WTC11 (cell line): ENCODE measurements around the gene PANX2. TPM values are rescaled to one million over a fixed set of nuclear protein-coding genes. Genes with fewer than 3 reads are reported as not detected.

Experiments
- ATAC-seq: fragments of 200-7000 bp; cut with Tn5 transposase; 2 replicates; pipeline ENCODE4 v1.10.0; 2021; ENCODE audit warnings: mild to moderate bottlenecking, moderate library complexity
- CTCF ChIA-PET: fragments of 300-600 bp; sonication (Branson Sonifier 250); formaldehyde crosslinking; loops from one replicate; lab custom pipeline; 2021; ENCODE audit warnings: antibody characterized with exemption; lab: Charles Lee
- POLR2A ChIA-PET: fragments of 350-600 bp; sonication (Branson Sonifier 250); formaldehyde crosslinking; loops from one replicate; lab custom pipeline; 2021; ENCODE audit warnings: antibody characterized with exemption; lab: Charles Lee
- DNase-seq: peaks from one replicate; pipeline ENCODE4 v3.0.0; 2021; ENCODE audit warnings: low spot score
- H3K27ac Mint-ChIP-seq: 2 replicates; pipeline ENCODE4 v1.8.0; 2021; ENCODE audit warnings: mixed read lengths
- H3K27me3 Mint-ChIP-seq: 2 replicates; pipeline ENCODE4 v1.8.0; 2021; ENCODE audit warnings: low read depth, mild to moderate bottlenecking, moderate library complexity, mixed read lengths
- H3K36me3 Mint-ChIP-seq: 2 replicates; pipeline ENCODE4 v1.8.0; 2021; ENCODE audit warnings: mixed read lengths
- H3K4me1 Mint-ChIP-seq: 2 replicates; pipeline ENCODE4 v1.8.0; 2022; ENCODE audit warnings: mixed read lengths
- H3K4me3 Mint-ChIP-seq: 2 replicates; pipeline ENCODE4 v1.8.0; 2021; ENCODE audit warnings: mild to moderate bottlenecking, moderate library complexity, mixed read lengths
- H3K9me3 Mint-ChIP-seq: 2 replicates; pipeline ENCODE4 v1.8.0; 2021; ENCODE audit warnings: mixed read lengths
- ATF1 ChIP-seq: sonication (generic); formaldehyde crosslinking; IDR thresholded peaks from 2 replicates; pipeline ENCODE4 v1.8.1; 2023; ENCODE audit warnings: mild to moderate bottlenecking, moderate library complexity, missing genetic modification reagents
- EMX1 ChIP-seq: fragments of 250-450 bp; sonication (Bioruptor Pico); IDR thresholded peaks from 2 replicates; pipeline ENCODE4 v1.8.0; 2021; ENCODE audit warnings: mild to moderate bottlenecking
- GABPB1 ChIP-seq: sonication (generic); formaldehyde crosslinking; IDR thresholded peaks from 2 replicates; pipeline ENCODE4 v1.8.1; 2023; ENCODE audit warnings: mild to moderate bottlenecking, missing genetic modification reagents
- HMGA2 ChIP-seq: fragments of 250-450 bp; sonication (Bioruptor Pico); IDR thresholded peaks from 2 replicates; pipeline ENCODE4 v1.4.0; 2021; ENCODE audit warnings: mild to moderate bottlenecking, moderate library complexity
- JAZF1 ChIP-seq: fragments of 250-450 bp; sonication (Bioruptor Pico); IDR thresholded peaks from 2 replicates; pipeline ENCODE4 v1.9.0; 2021; ENCODE audit warnings: moderate library complexity, mild to moderate bottlenecking, inconsistent platforms
- KAT7 ChIP-seq: sonication (generic); formaldehyde crosslinking; IDR thresholded peaks from 2 replicates; pipeline ENCODE4 v1.8.1; 2023; ENCODE audit warnings: missing genetic modification reagents, mild to moderate bottlenecking, borderline replicate concordance
- MYBL2 ChIP-seq: sonication (generic); formaldehyde crosslinking; IDR thresholded peaks from 2 replicates; pipeline ENCODE4 v1.8.1; 2023; ENCODE audit warnings: mild to moderate bottlenecking, moderate library complexity, missing genetic modification reagents
- NFATC4 ChIP-seq: fragments of 250-450 bp; sonication (Bioruptor Pico); IDR thresholded peaks from 2 replicates; pipeline ENCODE4 v1.9.0; 2021; ENCODE audit warnings: mild to moderate bottlenecking
- RORB ChIP-seq: fragments of 250-450 bp; sonication (Bioruptor Pico); IDR thresholded peaks from 2 replicates; pipeline ENCODE4 v1.9.0; 2021; ENCODE audit warnings: mild to moderate bottlenecking
- SMAD4 ChIP-seq: sonication (generic); formaldehyde crosslinking; IDR thresholded peaks from 2 replicates; pipeline ENCODE4 v1.8.0; 2022; ENCODE audit warnings: mild to moderate bottlenecking, missing genetic modification reagents
- SOX15 ChIP-seq: fragments of 250-450 bp; sonication (Bioruptor Pico); IDR thresholded peaks from 2 replicates; pipeline ENCODE4 v1.9.0; 2021; ENCODE audit warnings: mild to moderate bottlenecking
- TP53 ChIP-seq: sonication (generic); formaldehyde crosslinking; IDR thresholded peaks from 2 replicates; pipeline ENCODE4 v1.8.1; 2023; ENCODE audit warnings: mild to moderate bottlenecking, missing genetic modification reagents
- ZNF121 ChIP-seq: sonication (generic); formaldehyde crosslinking; IDR thresholded peaks from 2 replicates; pipeline ENCODE4 v1.8.0; 2023; ENCODE audit warnings: missing genetic modification reagents
- ZNF219 ChIP-seq: sonication (generic); formaldehyde crosslinking; IDR thresholded peaks from 2 replicates; pipeline ENCODE4 v1.8.0; 2023; ENCODE audit warnings: missing genetic modification reagents, mild to moderate bottlenecking, borderline replicate concordance
- ZNF317 ChIP-seq: sonication (generic); formaldehyde crosslinking; IDR thresholded peaks from 2 replicates; pipeline ENCODE4 v1.8.1; 2023; ENCODE audit warnings: low read depth, mild to moderate bottlenecking, moderate library complexity, missing genetic modification reagents, borderline replicate concordance
- ZNF396 ChIP-seq: fragments of 250-450 bp; sonication (Bioruptor Pico); IDR thresholded peaks from 2 replicates; pipeline ENCODE4 v1.8.0; 2021; ENCODE audit warnings: mild to moderate bottlenecking, moderate library complexity, borderline replicate concordance
- total RNA-seq: library from RNA; stranded (reverse); gene quantifications from 3 replicates; pipeline ENCODE4 v1.2.3, GENCODE V29; 2021
- TF ChIP-seq, protein P1 (sequence below): sonication (generic); formaldehyde crosslinking; IDR thresholded peaks from 2 replicates; pipeline ENCODE4 v1.8.1; 2022; ENCODE audit warnings: low read depth, mild to moderate bottlenecking, moderate library complexity, missing genetic modification reagents, borderline replicate concordance
- TF ChIP-seq, protein P2 (sequence below): sonication (generic); formaldehyde crosslinking; IDR thresholded peaks from 2 replicates; pipeline ENCODE4 v1.8.1; 2023; ENCODE audit warnings: mild to moderate bottlenecking, missing genetic modification reagents
- TF ChIP-seq, protein P3 (sequence below): sonication (generic); formaldehyde crosslinking; IDR thresholded peaks from 2 replicates; pipeline ENCODE4 v1.8.1; 2023; ENCODE audit warnings: mild to moderate bottlenecking, moderate library complexity, missing genetic modification reagents
- TF ChIP-seq, protein P4 (sequence below): sonication (generic); formaldehyde crosslinking; IDR thresholded peaks from 2 replicates; pipeline ENCODE4 v1.8.0; 2023; ENCODE audit warnings: missing genetic modification reagents
- TF ChIP-seq, protein P5 (sequence below): fragments of 250-450 bp; sonication (Bioruptor Pico); IDR thresholded peaks from 2 replicates; pipeline ENCODE4 v1.9.0; 2021; ENCODE audit warnings: moderate library complexity, mild to moderate bottlenecking, inconsistent platforms, borderline replicate concordance

Gene PANX2
- total RNA-seq, 1 experiment from 2014 or later = 10.2 TPM

DNA sequence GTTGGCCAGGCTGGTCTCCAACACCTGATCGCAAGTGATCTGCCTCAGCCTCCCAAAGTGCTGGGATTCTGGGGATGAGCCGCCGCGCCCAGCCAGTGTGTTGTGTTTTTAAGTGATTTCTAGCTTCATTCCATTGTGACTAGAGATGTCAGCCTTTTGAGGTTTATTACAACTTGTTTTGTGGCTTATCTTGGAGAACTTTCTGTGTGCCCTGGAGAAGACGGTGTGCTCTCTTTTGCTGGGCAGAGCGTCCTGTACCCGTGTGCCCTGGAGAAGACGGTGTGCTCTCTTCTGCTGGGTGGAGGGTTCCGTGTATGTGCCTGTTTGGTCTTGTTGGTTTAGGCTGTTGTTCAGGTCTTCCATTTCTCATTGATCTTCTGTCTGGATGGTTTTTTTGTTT is 42.7 kb downstream of the PANX2 start (continued):
- TF ChIP-seq ZNF317 (CRISPR knock-in tag) = no peak
- TF ChIP-seq JAZF1 = no peak
- TF ChIP-seq NFATC4 (CRISPR knock-in tag) = no peak
- TF ChIP-seq, protein P1, sequence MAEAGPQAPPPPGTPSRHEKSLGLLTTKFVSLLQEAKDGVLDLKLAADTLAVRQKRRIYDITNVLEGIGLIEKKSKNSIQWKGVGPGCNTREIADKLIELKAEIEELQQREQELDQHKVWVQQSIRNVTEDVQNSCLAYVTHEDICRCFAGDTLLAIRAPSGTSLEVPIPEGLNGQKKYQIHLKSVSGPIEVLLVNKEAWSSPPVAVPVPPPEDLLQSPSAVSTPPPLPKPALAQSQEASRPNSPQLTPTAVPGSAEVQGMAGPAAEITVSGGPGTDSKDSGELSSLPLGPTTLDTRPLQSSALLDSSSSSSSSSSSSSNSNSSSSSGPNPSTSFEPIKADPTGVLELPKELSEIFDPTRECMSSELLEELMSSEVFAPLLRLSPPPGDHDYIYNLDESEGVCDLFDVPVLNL (CRISPR knock-in tag) = no peak
- no peak for TF ChIP-seq SMAD4
- no peak for TF ChIP-seq MYBL2 (CRISPR knock-in tag)
- TF ChIP-seq SOX15 (CRISPR knock-in tag) = no peak

DNA sequence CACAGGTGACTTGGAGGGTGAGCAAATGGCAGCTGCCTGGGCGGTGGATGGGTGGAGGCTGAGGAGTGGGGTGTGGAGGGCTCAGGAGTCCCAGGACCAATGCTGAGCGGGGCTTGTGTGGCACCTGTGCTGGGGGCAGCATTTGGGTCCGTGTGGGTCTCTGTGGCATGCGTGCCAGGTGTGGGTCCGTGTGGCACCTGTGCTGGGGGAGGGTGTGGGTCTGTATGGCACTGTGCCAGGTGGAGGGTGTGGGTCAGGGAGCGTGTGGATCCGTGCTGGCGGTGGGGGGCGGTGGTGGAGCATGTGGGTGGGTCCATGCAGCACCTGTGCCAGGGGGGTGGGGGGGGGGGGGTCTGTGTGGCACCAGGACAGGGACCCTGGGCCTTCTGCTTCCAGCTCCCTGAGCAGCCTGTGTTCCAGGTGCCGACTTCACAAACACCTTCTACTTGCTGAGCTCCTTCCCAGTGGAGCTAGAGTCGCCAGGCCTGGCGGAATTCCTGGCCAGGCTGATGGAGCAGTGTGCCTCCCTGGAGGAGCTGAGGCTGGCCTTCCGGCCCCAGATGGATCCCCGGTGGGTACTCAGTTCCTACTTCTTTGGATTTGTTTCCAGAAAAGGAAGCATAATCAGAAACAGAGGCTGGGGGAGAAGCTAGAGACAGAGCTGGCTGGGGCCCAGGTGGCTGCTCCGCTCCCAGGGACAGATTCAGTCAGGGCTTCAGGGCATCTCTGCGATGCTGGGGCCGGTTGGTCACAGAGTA is 44.9 kb downstream of the PANX2 start:
- POLR2A ChIA-PET = no interaction called here
- TF ChIP-seq KAT7 (CRISPR knock-in tag) (no peak), ZNF396 (CRISPR knock-in tag) (no peak), ATF1 (CRISPR knock-in tag) (no peak), RORB (no peak), ZNF121 (CRISPR knock-in tag) (no peak), GABPB1 (CRISPR knock-in tag) (no peak), TP53 (no peak), ZNF317 (CRISPR knock-in tag) (no peak), HMGA2 (CRISPR knock-in tag) (no peak), ZNF219 (CRISPR knock-in tag) (no peak), EMX1 (CRISPR knock-in tag) (no peak)
- TF ChIP-seq, protein P2, sequence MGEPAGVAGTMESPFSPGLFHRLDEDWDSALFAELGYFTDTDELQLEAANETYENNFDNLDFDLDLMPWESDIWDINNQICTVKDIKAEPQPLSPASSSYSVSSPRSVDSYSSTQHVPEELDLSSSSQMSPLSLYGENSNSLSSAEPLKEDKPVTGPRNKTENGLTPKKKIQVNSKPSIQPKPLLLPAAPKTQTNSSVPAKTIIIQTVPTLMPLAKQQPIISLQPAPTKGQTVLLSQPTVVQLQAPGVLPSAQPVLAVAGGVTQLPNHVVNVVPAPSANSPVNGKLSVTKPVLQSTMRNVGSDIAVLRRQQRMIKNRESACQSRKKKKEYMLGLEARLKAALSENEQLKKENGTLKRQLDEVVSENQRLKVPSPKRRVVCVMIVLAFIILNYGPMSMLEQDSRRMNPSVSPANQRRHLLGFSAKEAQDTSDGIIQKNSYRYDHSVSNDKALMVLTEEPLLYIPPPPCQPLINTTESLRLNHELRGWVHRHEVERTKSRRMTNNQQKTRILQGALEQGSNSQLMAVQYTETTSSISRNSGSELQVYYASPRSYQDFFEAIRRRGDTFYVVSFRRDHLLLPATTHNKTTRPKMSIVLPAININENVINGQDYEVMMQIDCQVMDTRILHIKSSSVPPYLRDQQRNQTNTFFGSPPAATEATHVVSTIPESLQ (CRISPR knock-in tag) = no peak
- TF ChIP-seq, protein P3, sequence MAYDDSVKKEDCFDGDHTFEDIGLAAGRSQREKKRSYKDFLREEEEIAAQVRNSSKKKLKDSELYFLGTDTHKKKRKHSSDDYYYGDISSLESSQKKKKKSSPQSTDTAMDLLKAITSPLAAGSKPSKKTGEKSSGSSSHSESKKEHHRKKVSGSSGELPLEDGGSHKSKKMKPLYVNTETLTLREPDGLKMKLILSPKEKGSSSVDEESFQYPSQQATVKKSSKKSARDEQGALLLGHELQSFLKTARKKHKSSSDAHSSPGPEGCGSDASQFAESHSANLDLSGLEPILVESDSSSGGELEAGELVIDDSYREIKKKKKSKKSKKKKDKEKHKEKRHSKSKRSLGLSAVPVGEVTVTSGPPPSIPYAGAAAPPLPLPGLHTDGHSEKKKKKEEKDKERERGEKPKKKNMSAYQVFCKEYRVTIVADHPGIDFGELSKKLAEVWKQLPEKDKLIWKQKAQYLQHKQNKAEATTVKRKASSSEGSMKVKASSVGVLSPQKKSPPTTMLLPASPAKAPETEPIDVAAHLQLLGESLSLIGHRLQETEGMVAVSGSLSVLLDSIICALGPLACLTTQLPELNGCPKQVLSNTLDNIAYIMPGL = no peak
- TF ChIP-seq, protein P4, sequence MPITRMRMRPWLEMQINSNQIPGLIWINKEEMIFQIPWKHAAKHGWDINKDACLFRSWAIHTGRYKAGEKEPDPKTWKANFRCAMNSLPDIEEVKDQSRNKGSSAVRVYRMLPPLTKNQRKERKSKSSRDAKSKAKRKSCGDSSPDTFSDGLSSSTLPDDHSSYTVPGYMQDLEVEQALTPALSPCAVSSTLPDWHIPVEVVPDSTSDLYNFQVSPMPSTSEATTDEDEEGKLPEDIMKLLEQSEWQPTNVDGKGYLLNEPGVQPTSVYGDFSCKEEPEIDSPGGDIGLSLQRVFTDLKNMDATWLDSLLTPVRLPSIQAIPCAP = no peak
- TF ChIP-seq, protein P5, sequence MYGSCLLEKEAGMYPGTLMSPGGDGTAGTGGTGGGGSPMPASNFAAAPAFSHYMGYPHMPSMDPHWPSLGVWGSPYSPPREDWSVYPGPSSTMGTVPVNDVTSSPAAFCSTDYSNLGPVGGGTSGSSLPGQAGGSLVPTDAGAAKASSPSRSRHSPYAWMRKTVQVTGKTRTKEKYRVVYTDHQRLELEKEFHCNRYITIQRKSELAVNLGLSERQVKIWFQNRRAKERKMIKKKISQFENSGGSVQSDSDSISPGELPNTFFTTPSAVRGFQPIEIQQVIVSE = no peak
- TF ChIP-seq, all 79 proteins: peak for 0
- Mint-ChIP-seq H3K27ac (peak overlapping the region; percentile 67; the same call in 1 of the 2 replicates), H3K27me3 (no peaks in the 10 kb centered on the region), H3K4me1 (peaks cover 5% of the 10 kb centered on the region; the same call in 1 of the 2 replicates), H3K36me3 (peaks cover 49% of the 10 kb centered on the region), H3K9me3 (no peaks in the 10 kb centered on the region), H3K4me3 (no peak overlapping the region)
- no peak for DNase-seq
- CTCF ChIA-PET = no interaction called here
- ATAC-seq = no peak
